GM18499 (cell line): ENCODE data around the gene CARMIL1.

Experiments used
- ATAC-seq: cut with Tn5 transposase; IDR thresholded peaks from one replicate; pipeline ENCODE4 v1.9.1; 2021; ENCODE audit warnings: moderate number of reproducible peaks; ENCODE audit not compliant: insufficient read depth, unreplicated experiment

Gene CARMIL1

GRCh38 chr6:25536781-25537180 lies 257.6 kb downstream of the CARMIL1 start:
- no peak for ATAC-seq

GRCh38 chr6:25537349-25538018 lies 258.3 kb downstream of the CARMIL1 start:
- ATAC-seq = no peak

GRCh38 chr6:25541228-25541627 lies 262.1 kb downstream of the CARMIL1 start:
- no peak for ATAC-seq

GRCh38 chr6:25542984-25543910 lies 264.1 kb downstream of the CARMIL1 start:
- ATAC-seq = no peak

GRCh38 chr6:25544833-25545232 lies 265.7 kb downstream of the CARMIL1 start:
- ATAC-seq = no peak

- no peak for ATAC-seq
These were observed 268.6 kb downstream of the CARMIL1 start for GRCh38 chr6:25547797-25548196.

GRCh38 chr6:25548451-25548850 lies 269.3 kb downstream of the CARMIL1 start:
- ATAC-seq = no peak

GRCh38 chr6:25550631-25551030 lies 271.5 kb downstream of the CARMIL1 start:
- no peak for ATAC-seq

- ATAC-seq = no peak
These were observed 274.3 kb downstream of the CARMIL1 start for GRCh38 chr6:25553502-25553901.

GRCh38 chr6:25555188-25555587 lies 276.0 kb downstream of the CARMIL1 start:
- ATAC-seq = no peak

GRCh38 chr6:25556516-25556915 lies 277.3 kb downstream of the CARMIL1 start:
- ATAC-seq = no peak

- no peak for ATAC-seq
These were observed 279.1 kb downstream of the CARMIL1 start for GRCh38 chr6:25558155-25558817.

GRCh38 chr6:25560865-25561264 lies 281.7 kb downstream of the CARMIL1 start:
- no peak for ATAC-seq

GRCh38 chr6:25564943-25565342 lies 285.8 kb downstream of the CARMIL1 start:
- no peak for ATAC-seq

- no peak for ATAC-seq
These were observed 291.4 kb downstream of the CARMIL1 start for GRCh38 chr6:25570578-25570977.

GRCh38 chr6:25576919-25577318 lies 297.7 kb downstream of the CARMIL1 start:
- no peak for ATAC-seq

- no peak for ATAC-seq
These were observed 299.4 kb downstream of the CARMIL1 start for GRCh38 chr6:25578538-25578937.

- ATAC-seq = no peak
These were observed 300.3 kb downstream of the CARMIL1 start for GRCh38 chr6:25579391-25579883.

GRCh38 chr6:25579902-25580495 lies 300.8 kb downstream of the CARMIL1 start:
- ATAC-seq = no peak

- no peak for ATAC-seq
These were observed 302.9 kb downstream of the CARMIL1 start for GRCh38 chr6:25582101-25582500.
